SK-N-SH (cell line): ENCODE measurements around the gene SSR4. TPM values are rescaled to one million over a fixed set of nuclear protein-coding genes. Genes with fewer than 3 reads are reported as not detected.

Experiments
- CTCF ChIA-PET: fragments of 300-600, 350-600 bp; formaldehyde crosslinking; extraction: SDS; loops from one replicate; lab custom pipeline; 2021; lab: Yijun Ruan, JAX
- POLR2A ChIA-PET: fragments of 350-600 bp; sonication (Branson Sonifier 250); formaldehyde crosslinking; extraction: SDS; loops from one replicate; lab custom pipeline; 2020; ENCODE audit warnings: antibody characterized with exemption, inconsistent platforms; lab: Yijun Ruan, JAX
- DNase-seq: peaks from one replicate; pipeline ENCODE4 v3.0.0; 2012
- H2AFZ ChIP-seq: fragments of 200-600 bp; sonication (generic); 2 replicates; pipeline ENCODE4 v1.8.1; 2016; ENCODE audit warnings: antibody characterized with exemption, mild to moderate bottlenecking, low read depth
- H3F3A ChIP-seq: fragments of 200-600 bp; sonication (generic); replicated peaks from 2 replicates; pipeline ENCODE3; 2016; ENCODE audit warnings: antibody characterized with exemption, mild to moderate bottlenecking; ENCODE audit not compliant: insufficient read depth
- H3K27ac ChIP-seq, 2 experiments: fragments of 200-500 bp in 1 of 2; fragments of 200-600 bp in 1 of 2; sonication (Bioruptor generic) in 1 of 2; sonication (generic), shearing (Covaris generic) in 1 of 2; 2 replicates each; pipeline versions ENCODE4 v1.5.1 to v1.6.1; 2014 to 2016; ENCODE audit warnings: low read depth in 2 of 2, inconsistent platforms in 1 of 2, low read length in 1 of 2, mild to moderate bottlenecking in 1 of 2, mixed read lengths in 1 of 2
- H3K27me3 ChIP-seq: fragments of 200-600 bp; sonication (generic), shearing (Covaris generic); 2 replicates; pipeline ENCODE4 v1.6.1; 2016; ENCODE audit warnings: mixed run types; ENCODE audit not compliant: insufficient read depth
- H3K36me3 ChIP-seq, 2 experiments: fragments of 200-500 bp in 1 of 2; fragments of 200-600 bp in 1 of 2; sonication (Bioruptor generic) in 1 of 2; sonication (generic) in 1 of 2; replicated peaks in 1 of 2; 2 replicates each; pipeline versions ENCODE3 to v1.5.1; 2014 to 2016; ENCODE audit warnings: low read length in 1 of 2, mild to moderate bottlenecking in 1 of 2; ENCODE audit not compliant: insufficient read depth in 2 of 2, control insufficient read depth in 1 of 2
- H3K4me1 ChIP-seq, 2 experiments: fragments of 200-500 bp in 1 of 2; fragments of 200-600 bp in 1 of 2; sonication (Bioruptor generic) in 1 of 2; sonication (generic), shearing (Covaris generic) in 1 of 2; 2 replicates each; pipeline versions ENCODE4 v1.5.1 to v1.6.1; 2014 to 2016; ENCODE audit warnings: low read depth in 1 of 2, low read length in 1 of 2, mixed run types in 1 of 2; ENCODE audit not compliant: insufficient read depth in 2 of 2, control insufficient read depth in 1 of 2
- H3K4me2 ChIP-seq: fragments of 200-600 bp; sonication (generic), shearing (Covaris generic); 2 replicates; pipeline ENCODE4 v1.6.1; 2017; ENCODE audit warnings: mixed run types
- H3K4me3 ChIP-seq, 2 experiments: fragments of 200-500 bp in 1 of 2; fragments of 200-600 bp in 1 of 2; sonication (Bioruptor generic) in 1 of 2; sonication (generic), shearing (Covaris generic) in 1 of 2; 2 replicates each; pipeline versions ENCODE4 v1.5.1 to v1.8.1; 2014 to 2016; ENCODE audit warnings: low read depth in 2 of 2, inconsistent platforms in 1 of 2, low read length in 1 of 2, mild to moderate bottlenecking in 1 of 2, mixed read lengths in 1 of 2, moderate library complexity in 1 of 2
- H3K79me2 ChIP-seq: fragments of 200-600 bp; sonication (generic); 2 replicates; pipeline ENCODE4 v1.8.1; 2017; ENCODE audit warnings: mild to moderate bottlenecking; ENCODE audit not compliant: insufficient read depth
- H3K9ac ChIP-seq: fragments of 200-600 bp; sonication (generic); 2 replicates; pipeline ENCODE4 v1.6.1; 2017; ENCODE audit warnings: mixed run types
- H3K9me2 ChIP-seq: fragments of 200-600 bp; sonication (generic); 2 replicates; pipeline ENCODE4 v1.6.1; 2017; ENCODE audit warnings: mixed run types
- H3K9me3 ChIP-seq: fragments of 200-600 bp; sonication (generic); 2 replicates; pipeline ENCODE4 v1.6.1; 2017; ENCODE audit warnings: mixed run types, mild to moderate bottlenecking, moderate library complexity
- H4K20me1 ChIP-seq: fragments of 200-600 bp; sonication (generic); 2 replicates; pipeline ENCODE4 v1.6.1; 2017; ENCODE audit warnings: mild to moderate bottlenecking, mixed run types; ENCODE audit not compliant: insufficient read depth
- EZH2phosphoT487 ChIP-seq: fragments of 200-600 bp; sonication (generic); IDR thresholded peaks from 2 replicates; pipeline ENCODE4 v1.6.1; 2017; ENCODE audit warnings: low read depth, mixed run types, mild to moderate bottlenecking, antibody characterized with exemption, moderate library complexity, borderline replicate concordance
- IRF3 ChIP-seq: fragments of 150-350 bp; IDR thresholded peaks from 2 replicates; pipeline ENCODE4 v1.6.1; 2016; ENCODE audit warnings: mild to moderate bottlenecking, low read depth, low read length
- JUND ChIP-seq: IDR thresholded peaks from 2 replicates; pipeline ENCODE4 v1.4.0; 2012
- RAD21 ChIP-seq: IDR thresholded peaks from 2 replicates; pipeline ENCODE4 v1.6.1; 2012; ENCODE audit warnings: mild to moderate bottlenecking, low read length
- REST ChIP-seq: IDR thresholded peaks from 2 replicates; pipeline ENCODE4 v1.6.1; 2012; ENCODE audit warnings: mild to moderate bottlenecking, low read depth, low read length, moderate library complexity
- TCF12 ChIP-seq: IDR thresholded peaks from 2 replicates; pipeline ENCODE4 v1.4.0; 2012
- WGBS: methylation state at CpG from one replicate; pipeline ENCODE4 v1.1.6; 2017; ENCODE audit warnings: low lambda C conversion rate; 5-methylcytosine and 5-hydroxymethylcytosine counted together
- polyA plus RNA-seq, 3 experiments: library from polyadenylated mRNA; depleted of rRNA; stranded (reverse); fragments of >200 nt; gene quantifications; 2 replicates each; pipeline ENCODE4 v1.2.3, GENCODE V29; 2012

SSR4 gene
- polyA plus RNA-seq, 1 of the 3 experiments (the other 2 are of a cell fraction), result 367 TPM

- no peaks in the 10 kb centered on the region for H3K9me3 ChIP-seq
- no peaks in the 10 kb centered on the region for H4K20me1 ChIP-seq
- no peak overlapping the region for H3K4me3 ChIP-seq
- no peak overlapping the region for H3K4me2 ChIP-seq
- POLR2A ChIA-PET, result no interaction called here
- no peak overlapping the region for H2AFZ ChIP-seq
- whole genome bisulfite sequencing, result 52% methylated on average over 13 of the region's 37 CpGs
- TF ChIP-seq TCF12, result no peak
- TF ChIP-seq JUND, result no peak
- TF ChIP-seq IRF3, result no peak
- TF ChIP-seq REST, result no peak
- no peak for TF ChIP-seq EZH2phosphoT487
- TF ChIP-seq, all 33 proteins: peak for 0
- CTCF ChIA-PET, result interaction anchor here (1.1 to 1.3 kb wide), 2 partner anchors 149 to 172 kb away, joined by 3 read pairs; no protein-coding TSS in a partner anchor
- DNase-seq, result peak; percentile 33
- peaks cover 0 to 4% of the 10 kb centered on the region in 2 experiments for H3K36me3 ChIP-seq
- H3K9me2 ChIP-seq, result no peaks in the 10 kb centered on the region
- no peak overlapping the region for H3K9ac ChIP-seq
- H3K27me3 ChIP-seq, result no peaks in the 10 kb centered on the region
- no peaks in the 10 kb centered on the region for H3F3A ChIP-seq
- no peaks in the 10 kb centered on the region for H3K79me2 ChIP-seq
- no peak overlapping the region for H3K27ac ChIP-seq
- no peaks in the 10 kb centered on the region; a peak in 1 of 4 replicates for H3K4me1 ChIP-seq
Observed at GRCh38 chrX:153774576-153775292, 19.7 kb upstream of the SSR4 start.

GRCh38 chrX:153775293-153776119 is 19.0 kb upstream of the SSR4 start:
- H3K4me2 ChIP-seq, result no peak overlapping the region
- POLR2A ChIA-PET, result no interaction called here

More at GRCh38 chrX:153775293-153776119, 19.0 kb upstream of the SSR4 start:
- CTCF ChIA-PET, result interaction anchor here (1.1 to 1.3 kb wide), 2 partner anchors 148 to 172 kb away, joined by 3 read pairs; no protein-coding TSS in a partner anchor
- Histone ChIP-seq H3K27me3 (no peaks in the 10 kb centered on the region), H3K4me1 (peaks cover 0 to 6% of the 10 kb centered on the region in 2 experiments; a peak in 1 of 4 replicates), H3F3A (no peaks in the 10 kb centered on the region), H4K20me1 (no peaks in the 10 kb centered on the region), H3K9ac (no peak overlapping the region), H3K27ac (no peak overlapping the region), H2AFZ (no peak overlapping the region), H3K9me3 (no peaks in the 10 kb centered on the region), H3K36me3 (peaks cover 0 to 4% of the 10 kb centered on the region in 2 experiments), H3K79me2 (no peaks in the 10 kb centered on the region), H3K9me2 (no peaks in the 10 kb centered on the region), H3K4me3 (no peak overlapping the region)
- 65% methylated on average over 18 of the region's 42 CpGs for WGBS
- TF ChIP-seq RAD21, result no peak
- peak; percentile 28 for DNase-seq
